ENCODE measurements around the gene GXYLT2. TPM values are rescaled to one million over a fixed set of nuclear protein-coding genes. Genes with fewer than 3 reads are reported as not detected.

GXYLT2 gene
- total RNA-seq, 4 donors from 2014 or later, result 0.31 to 0.94 (median 0.38) TPM; not detected in 1

- ATAC-seq, result no peak
- Histone ChIP-seq H3K36me3 (no peaks in the 10 kb centered on the region), H3K27ac (no peak overlapping the region), H3K4me1 (peaks cover 10 to 12% of the 10 kb centered on the region in 2 donors), H3K27me3 (no peaks in the 10 kb centered on the region), H3K9me3 (no peaks in the 10 kb centered on the region), H3K4me3 (no peak overlapping the region)
- DNase-seq, result no peak
- intact Hi-C loops (cut with DNase I; ENCODE audit: low total_unique reads), result loop anchor here (10.0 kb wide), 1 partner anchor 549 kb away; the partner anchor contains the start of gene RYBP
- no peak for TF ChIP-seq CTCF (IDR thresholded peaks at IDR 0.05 in 4 of 5, conservative IDR thresholded peaks at IDR 0.05 in 1 of 5)
- TF ChIP-seq POLR2A (IDR thresholded peaks at IDR 0.05), result no peak
- in situ Hi-C loops (cut with MboI; ENCODE audit: low sequenced_read_pairs in 4 of 4), result no loop called here
Observed at GRCh38 chr3:72993391-72993790, 105.5 kb downstream of the GXYLT2 start.

- TF ChIP-seq POLR2A (IDR thresholded peaks at IDR 0.05), result no peak
- TF ChIP-seq CTCF (IDR thresholded peaks at IDR 0.05 in 4 of 5, conservative IDR thresholded peaks at IDR 0.05 in 1 of 5), result no peak
- Histone ChIP-seq H3K27ac (peak overlapping the region; percentile 90 to 99 (median 98)), H3K4me1 (peaks cover 28 to 32% of the 10 kb centered on the region in 2 donors), H3K4me3 (no peak overlapping the region), H3K36me3 (no peaks in the 10 kb centered on the region), H3K9me3 (no peaks in the 10 kb centered on the region), H3K27me3 (no peaks in the 10 kb centered on the region)
- ATAC-seq (peak in 1 of 2 donors; percentile 17), DNase-seq (peak in 1 of 2 donors; percentile 28)
- intact Hi-C loops (cut with DNase I; ENCODE audit: low total_unique reads) (loop anchor here (5.0 to 10.0 kb wide), 2 partner anchors 108 to 551 kb away; partner anchors contain the start of genes GXYLT2 and RYBP), in situ Hi-C loops (cut with MboI; ENCODE audit: low sequenced_read_pairs in 4 of 4) (no loop called here)
Observed at GRCh38 chr3:72995337-72995736, 107.5 kb downstream of the GXYLT2 start.

GRCh38 chr3:72996121-72996472 is 108.3 kb downstream of the GXYLT2 start:
- H3K27me3 ChIP-seq, result no peaks in the 10 kb centered on the region
- H3K27ac ChIP-seq, result peak overlapping the region; percentile 90 to 99 (median 98)
- peaks cover 36 to 39% of the 10 kb centered on the region in 2 donors for H3K4me1 ChIP-seq
- no peaks in the 10 kb centered on the region for H3K36me3 ChIP-seq
- DNase-seq, result no peak
- intact Hi-C loops (cut with DNase I; ENCODE audit: low total_unique reads), result loop anchor here (1.0 to 10.0 kb wide), 4 partner anchors 61 to 551 kb away; partner anchors contain the start of genes GXYLT2, RYBP and SHQ1
- H3K9me3 ChIP-seq, result no peaks in the 10 kb centered on the region
- in situ Hi-C loops (cut with MboI; ENCODE audit: low sequenced_read_pairs in 4 of 4), result no loop called here
- TF ChIP-seq CTCF (IDR thresholded peaks at IDR 0.05 in 4 of 5, conservative IDR thresholded peaks at IDR 0.05 in 1 of 5) (no peak), POLR2A (IDR thresholded peaks at IDR 0.05) (no peak)
- ATAC-seq, result no peak
- H3K4me3 ChIP-seq, result peak overlapping the region; percentile 91 to 94 (median 93)

GRCh38 chr3:72996473-72997333 is 108.9 kb downstream of the GXYLT2 start, which contains the start of gene PPP4R2:
Gene PPP4R2, plus strand, starts transcription at chr3:72996811. Its CDS starts 227 bp downstream, at chr3:72997038.
- peak within 1 kb of the TSS; percentile 90 to 99 (median 98) for H3K27ac ChIP-seq
- no peaks in the 10 kb centered on the region for H3K9me3 ChIP-seq
- in situ Hi-C loops (cut with MboI; ENCODE audit: low sequenced_read_pairs in 4 of 4), result no loop called here
- H3K36me3 ChIP-seq, result no peaks in the 10 kb centered on the region
- H3K4me3 ChIP-seq, result peak within 1 kb of the TSS; percentile 91 to 94 (median 93)
- no peaks in the 10 kb centered on the region for H3K27me3 ChIP-seq
- peak; percentile 71 to 81 for DNase-seq
- peak; percentile 90 for ATAC-seq
- H3K4me1 ChIP-seq, result peaks cover 38 to 45% of the 10 kb centered on the region in 2 donors
- intact Hi-C loops (cut with DNase I; ENCODE audit: low total_unique reads), result loop anchor here (1.0 to 10.0 kb wide), 5 partner anchors 58 to 552 kb away; partner anchors contain the start of genes GXYLT2, RYBP and SHQ1
- no peak for TF ChIP-seq CTCF (IDR thresholded peaks at IDR 0.05 in 4 of 5, conservative IDR thresholded peaks at IDR 0.05 in 1 of 5)
- peak; percentile 86 to 88 for TF ChIP-seq POLR2A (IDR thresholded peaks at IDR 0.05)
